HG03039 (cell line): ENCODE data around the gene SCGB3A1.

Source experiments
- ATAC-seq: cut with Tn5 transposase; IDR thresholded peaks from one replicate; pipeline ENCODE4 v1.9.1; 2021; ENCODE audit warnings: mild to moderate bottlenecking, moderate library complexity; ENCODE audit not compliant: unreplicated experiment

The SCGB3A1 gene

DNA sequence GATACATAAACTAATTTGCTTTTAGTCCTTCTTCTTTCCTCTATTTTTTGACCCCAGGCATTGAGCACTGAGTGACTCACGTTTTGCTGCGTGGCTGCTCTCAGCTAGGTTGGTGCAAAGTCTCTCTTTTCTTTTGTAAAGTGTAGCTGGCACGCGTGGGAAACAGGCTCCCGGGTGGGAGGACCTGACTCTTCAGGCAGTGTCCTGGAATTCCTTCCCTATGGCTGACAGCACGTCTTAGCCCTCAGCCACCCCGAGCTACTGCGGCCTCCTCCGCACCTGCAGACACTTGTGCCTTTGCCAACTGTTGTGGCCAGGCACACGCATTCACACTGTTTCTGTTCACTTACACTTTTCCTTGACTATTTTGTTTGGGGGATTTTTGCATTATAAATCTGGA, 877 bp upstream of the SCGB3A1 start:
- ATAC-seq = no peak

DNA sequence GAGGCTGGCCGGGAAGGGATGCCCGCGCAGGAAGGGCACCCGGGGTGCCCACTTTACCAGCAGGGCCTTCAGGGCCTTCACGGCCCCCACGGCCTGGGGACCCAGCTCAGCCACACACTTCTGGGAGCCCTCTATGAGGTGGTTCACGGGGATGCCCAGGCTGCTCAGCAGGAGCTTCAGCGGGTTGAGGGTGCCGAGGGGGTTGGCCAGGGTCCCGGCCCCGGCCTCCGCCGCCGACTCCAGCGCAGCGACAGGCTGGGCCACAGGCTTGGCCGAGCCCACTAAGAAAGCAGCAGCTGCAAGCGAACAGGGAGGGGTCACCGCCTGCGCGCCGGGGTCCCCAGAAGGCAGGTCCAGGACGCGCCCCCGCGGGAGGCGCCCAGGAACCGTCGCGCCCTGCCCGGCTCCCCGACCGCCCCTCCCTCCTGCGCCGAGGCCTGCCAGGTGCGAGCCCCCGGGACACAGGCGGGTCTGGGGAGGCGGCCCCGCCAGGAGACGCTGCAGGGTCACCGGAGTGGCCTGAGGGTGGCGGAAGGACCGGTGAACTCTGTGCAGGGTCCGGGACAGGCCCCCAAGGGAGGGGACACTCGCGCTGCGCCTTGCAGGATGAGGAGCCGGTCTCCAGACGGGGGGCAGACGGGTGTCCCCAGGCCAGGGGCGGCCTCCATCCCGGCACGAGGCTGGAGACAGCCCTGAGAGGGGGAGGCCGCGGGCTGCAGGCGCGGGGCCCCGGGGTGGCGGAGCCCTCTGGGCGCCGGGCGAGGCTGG, 572 bp downstream of the SCGB3A1 start:
- no peak for ATAC-seq

DNA sequence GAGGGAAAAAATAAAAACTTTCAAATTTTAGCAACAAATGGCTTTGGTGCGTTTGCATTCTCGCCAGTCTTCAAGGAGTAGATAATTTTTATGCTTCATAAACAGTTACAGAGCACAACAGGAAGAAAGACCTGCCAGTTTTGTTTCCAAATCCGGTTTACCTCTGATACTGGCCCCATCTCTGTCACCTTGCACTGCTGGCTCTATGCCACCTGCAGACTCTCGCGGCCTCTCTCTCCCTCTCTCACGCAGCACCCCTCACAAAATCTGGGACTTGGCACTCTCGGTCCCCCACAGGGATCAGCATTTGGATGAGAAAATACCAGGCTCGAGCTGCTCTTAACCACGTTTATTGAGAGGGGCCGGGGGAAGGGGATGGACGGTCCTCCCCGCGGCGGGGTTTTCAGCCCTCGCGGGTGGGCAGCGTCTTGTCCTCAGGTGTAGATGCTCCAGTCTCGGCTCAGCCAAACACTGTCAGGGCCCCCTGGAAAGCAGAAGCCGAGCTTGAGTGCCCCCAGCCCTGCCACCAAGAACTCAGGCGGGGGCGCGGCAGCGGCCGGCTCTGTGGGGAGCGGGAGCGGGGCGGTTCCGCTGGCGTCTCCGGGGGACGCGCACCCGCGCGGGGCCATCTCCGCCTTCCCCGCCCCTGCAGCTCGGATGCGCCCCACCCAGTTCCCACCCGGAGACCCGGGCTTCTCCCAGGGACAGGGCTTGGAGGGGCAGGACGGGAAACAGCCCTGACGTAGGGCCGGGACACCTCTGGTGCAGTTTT, 1.3 kb downstream of the SCGB3A1 start:
- no peak for ATAC-seq

DNA sequence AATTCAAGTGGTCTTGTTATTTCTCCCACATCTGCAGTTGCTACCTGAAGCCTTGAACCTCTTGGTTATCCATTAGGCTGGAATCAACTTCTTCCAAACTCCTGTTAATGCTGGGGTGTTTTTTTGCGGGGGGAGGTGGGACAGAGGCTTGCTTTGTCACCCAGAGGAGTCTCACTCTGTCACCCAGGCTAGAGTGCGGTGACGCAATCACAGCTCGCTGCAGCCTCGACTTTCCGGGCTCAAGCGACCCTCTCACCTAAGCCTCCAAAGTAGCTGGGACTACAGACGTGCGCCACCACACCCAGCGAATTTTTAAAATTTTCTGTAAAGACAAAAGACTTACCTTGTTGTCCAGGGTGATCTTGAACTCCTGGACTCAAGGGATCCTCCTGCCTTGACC, 4.4 kb downstream of the SCGB3A1 start:
- no peak for ATAC-seq

DNA sequence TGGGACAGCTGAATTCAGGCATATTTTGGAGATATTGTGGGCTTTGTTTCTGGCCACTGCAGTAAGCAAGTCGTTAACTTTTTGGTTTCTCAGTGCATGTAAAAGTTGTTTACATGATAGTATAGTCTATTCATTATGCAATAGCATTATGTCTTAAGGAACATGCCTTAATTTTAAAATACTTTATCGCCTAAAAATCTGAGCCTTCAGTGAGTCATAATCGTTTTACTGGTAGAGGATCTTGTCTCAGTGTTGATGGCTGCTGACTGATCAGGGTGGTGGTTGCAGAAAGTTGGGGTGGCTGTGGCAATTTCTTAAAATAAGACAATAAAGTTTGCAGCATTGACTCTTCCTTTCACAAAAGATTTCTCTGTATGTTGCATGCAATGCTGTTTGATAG, 5.1 kb downstream of the SCGB3A1 start:
- no peak for ATAC-seq

DNA sequence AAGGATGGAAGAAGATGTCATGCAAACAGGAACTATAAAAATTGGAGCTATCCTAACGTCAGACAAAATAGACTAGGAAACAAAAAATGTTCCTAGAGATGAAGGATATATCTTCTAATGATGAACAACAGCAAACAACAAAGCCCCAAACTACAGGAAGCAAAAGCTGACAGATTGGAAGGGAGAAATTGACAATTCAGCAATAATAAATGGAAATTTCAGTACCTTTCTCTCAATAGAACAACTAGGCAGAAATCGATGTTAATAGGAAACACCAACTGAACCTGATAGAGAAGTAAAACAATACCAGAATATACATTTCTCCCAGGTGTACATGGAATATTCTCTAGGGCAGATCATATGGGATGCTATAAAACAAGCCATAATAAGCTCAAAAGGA, 7.6 kb downstream of the SCGB3A1 start:
- no peak for ATAC-seq

DNA sequence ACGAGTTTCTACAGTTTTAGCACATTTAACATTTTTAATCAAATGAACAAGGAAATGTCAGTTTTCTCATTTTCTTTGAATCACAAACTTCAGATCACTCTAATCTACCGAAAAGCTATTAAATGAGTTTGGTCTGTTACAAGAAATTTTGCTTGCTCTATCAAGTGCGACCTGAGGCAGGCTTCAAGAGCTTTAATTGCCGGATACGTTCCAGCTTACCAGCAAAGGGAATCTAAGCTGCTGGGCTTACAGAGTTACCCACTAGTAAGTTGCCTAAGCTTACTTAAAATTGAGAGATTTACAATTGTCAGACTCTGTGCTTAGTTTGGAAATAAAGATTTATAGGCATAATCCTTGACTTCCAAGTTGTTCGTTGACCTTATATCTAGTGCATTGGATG, 10.6 kb downstream of the SCGB3A1 start:
- no peak for ATAC-seq

DNA sequence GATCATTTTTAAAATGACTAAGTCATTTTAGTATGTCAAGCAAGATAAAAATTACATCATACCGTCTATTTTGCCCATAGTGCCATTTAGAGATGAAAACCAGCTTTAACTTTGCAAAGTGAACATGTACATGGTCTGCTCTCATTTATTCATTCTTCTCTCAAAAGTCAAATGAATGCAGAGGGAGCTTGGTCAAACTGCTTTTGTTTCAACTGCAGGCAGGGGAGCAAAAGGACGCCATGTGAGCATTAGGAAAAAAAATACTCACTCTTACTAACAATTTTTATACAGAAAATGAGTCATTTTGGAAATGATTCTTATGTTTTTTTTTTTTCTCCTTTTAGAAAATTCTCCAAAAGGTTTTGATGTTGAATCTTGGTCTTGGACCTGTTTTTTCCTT, 15.7 kb downstream of the SCGB3A1 start:
- no peak for ATAC-seq

DNA sequence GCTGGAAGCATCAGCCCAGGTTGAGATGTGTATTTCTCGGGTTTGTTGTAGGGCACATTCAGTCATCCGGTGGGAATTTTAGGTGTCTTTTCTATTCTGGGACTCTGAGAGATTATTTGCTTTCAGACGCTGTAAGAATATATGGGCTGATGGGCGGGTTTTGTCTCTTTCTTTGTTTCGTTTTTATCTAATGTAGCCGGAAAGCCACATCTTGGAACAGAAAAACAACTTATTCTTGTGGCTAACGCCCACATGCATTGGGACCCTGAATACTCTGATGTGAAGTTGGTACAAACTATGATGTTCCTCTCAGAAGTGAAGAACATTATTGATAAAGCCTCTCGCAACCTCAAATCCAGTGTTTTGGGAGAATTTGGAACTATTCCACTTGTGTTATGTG, 22.4 kb downstream of the SCGB3A1 start:
- ATAC-seq = no peak

DNA sequence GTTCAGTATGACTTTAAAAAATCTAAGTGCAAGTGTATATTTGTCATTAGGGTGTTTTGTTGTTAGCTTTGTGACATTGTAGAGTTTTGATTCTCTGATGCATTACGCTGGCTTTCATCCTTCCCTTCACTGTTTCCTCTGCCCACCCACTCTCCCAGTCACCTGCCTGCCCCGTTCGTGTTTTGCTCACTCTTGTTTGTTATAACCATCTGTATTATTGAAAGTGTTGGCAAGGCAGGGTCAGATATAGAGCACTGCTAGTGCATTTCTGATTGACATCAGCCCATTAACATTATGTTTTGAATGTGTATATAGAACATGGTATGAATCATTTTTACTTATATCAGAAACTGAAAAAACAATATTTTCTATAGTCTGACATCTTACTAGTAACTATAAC, 27.3 kb downstream of the SCGB3A1 start:
- ATAC-seq = no peak

DNA sequence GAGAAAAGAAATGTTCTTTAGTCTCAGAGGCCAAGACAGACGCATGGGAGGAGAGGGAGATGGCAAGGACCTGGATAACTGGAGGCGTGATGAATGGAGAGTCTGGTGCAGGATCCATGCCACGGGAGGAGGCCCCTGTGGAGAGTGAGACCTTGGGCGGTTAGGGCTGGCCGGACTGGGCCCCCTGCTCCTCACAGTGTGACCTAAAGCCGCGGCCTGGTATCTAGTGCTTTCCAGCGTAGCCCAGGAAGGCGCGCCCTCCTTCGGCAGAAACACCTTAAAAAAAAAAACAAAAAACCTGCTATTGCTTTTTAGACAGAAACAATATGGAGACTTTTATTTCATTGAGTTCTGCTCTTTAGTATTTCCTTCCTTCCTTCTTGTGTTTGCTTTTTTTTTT, 33.1 kb downstream of the SCGB3A1 start:
- ATAC-seq = no peak

DNA sequence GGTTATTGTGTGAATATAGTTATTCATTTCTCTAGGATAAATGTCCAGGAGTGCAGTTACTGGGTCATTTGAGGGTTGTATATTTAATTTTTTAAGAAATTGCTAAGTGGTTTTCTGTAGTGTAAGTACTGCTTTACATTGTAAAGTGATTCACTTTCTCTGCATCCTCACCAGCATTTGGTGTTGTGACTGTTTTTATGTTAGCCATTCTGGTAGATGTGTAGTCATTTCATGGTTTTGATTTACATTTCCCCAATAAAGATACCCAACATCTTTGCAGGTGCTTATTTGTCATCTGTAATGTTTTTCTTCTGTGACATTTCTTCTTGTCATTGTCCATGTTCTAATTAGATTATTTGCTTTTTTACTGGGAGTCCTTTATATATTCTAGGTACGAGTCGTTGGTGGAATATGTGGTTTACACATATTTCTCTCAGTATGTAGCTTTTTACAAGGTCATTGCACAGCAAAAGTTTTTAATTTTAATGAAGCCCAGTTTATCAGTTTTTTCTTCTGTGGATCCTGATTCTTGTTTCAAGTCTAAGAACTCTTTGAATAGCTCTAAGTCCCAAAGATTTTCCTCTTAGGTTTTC, 34.0 kb downstream of the SCGB3A1 start:
- ATAC-seq = no peak

DNA sequence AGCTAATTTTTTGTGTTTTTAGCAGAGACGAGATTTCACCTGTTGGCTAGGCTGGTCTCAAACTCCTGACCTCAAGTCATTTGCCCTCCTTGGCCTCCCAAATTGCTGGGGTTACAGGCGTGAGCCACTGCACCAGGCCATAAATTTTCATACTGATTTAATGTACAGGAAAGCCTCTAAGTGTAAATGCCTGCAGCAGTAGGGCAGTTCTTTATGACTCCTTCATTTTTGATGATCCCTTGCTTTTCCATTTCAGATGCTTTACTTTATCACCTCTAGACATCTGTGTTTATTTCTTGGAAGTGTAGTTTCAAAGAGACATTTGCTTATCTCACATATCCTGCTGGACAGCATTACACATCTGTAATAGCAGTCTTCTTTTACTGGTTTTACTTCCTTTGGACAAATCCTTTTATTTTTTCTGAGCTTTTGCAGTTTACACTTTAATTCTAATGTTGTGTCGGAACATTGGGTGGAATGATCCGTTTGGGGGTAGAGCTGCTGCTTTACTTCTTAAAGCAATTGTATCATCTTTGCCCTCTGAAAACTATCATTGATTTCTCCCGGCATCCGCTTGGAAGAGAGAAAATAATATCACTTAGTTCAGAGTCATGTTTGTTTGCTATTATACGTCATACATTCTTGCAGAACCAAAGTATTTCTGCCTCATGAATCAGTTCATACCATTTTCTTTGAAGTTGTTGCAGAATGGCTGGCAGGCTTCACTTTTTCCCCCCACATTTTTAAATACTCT, 36.0 kb downstream of the SCGB3A1 start:
- ATAC-seq = no peak

DNA sequence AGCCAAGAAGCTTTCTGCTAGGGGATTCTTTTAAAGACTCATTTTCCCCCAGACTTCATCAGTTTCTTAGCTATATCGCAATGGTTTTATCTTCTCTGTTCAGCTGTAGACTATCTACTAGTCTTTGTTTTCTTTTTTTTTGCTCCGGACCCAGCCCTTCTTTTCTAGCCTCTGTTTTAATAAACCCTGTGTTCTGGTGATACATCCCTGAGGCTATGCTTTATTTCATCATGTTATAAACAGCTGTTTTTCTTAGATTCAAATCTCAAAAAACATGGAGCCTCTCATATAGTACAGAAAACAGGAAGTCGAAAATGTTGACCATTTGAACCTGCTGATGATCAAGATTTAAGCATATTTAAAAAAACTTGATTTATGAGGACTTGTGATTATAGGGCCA, 37.8 kb downstream of the SCGB3A1 start:
- ATAC-seq = no peak

DNA sequence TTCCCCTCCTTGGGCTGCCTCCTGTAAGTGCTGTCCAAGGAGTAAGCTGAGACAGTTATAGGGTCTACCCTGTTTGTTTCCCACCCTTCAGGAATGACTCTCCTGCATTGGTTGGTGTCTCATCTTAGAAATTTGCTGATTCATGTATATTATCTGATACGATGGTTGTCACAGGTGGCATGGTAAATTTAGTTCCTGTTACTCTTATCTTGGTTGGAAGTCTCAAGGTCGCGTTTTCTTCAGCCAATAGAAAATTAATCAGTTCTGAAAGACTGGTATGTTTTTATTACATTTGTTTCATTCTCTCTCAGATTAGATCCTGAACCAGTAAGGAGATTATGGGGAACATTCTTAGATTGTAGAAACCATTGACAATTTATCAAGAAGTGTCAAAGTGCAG, 42.7 kb downstream of the SCGB3A1 start:
- ATAC-seq = no peak

DNA sequence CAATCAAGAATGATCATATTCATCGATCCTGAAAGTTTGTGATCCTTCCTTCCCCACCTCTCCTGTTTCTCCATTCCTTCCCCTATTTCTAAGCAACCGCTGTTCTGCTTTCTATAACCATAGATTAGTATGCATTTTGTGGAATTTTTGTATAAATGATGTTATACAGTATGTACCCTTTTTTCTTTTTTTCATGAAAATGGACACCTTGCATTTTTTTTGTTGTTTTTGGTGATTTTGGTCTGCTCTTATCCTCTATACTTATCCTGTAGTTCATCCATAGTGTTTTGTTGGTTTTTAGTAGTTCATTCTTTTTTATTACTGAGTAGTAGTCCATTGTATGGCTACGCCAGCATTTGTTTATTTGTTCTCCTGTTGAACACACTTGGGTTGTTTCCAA, 46.1 kb downstream of the SCGB3A1 start:
- ATAC-seq = no peak

DNA sequence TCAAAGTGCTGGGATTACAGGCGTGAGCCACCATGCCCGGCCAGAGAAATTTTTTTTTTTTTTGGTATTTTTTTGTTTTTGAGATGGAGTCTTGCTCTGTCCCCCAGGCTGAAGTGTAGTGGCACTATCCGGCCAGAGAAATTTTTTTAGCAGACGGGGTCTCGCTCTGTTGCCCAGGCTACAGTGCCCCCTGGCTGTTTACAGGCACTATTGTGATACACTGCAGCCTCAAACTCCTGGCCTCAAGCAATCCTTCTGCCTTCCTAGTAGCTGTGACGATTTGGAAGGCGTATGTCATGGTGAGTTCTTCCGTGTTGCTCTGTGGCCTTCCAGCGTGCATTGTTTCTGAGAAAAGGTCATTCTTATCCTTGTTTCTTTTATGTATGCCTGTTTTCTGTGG, 49.6 kb downstream of the SCGB3A1 start:
- no peak for ATAC-seq
